Fibroblast of lung (primary cell): ENCODE results near the gene EME1. TPM values are rescaled to one million over a fixed set of nuclear protein-coding genes. Genes with fewer than 3 reads are reported as not detected.

Source experiments
- DNase-seq, 2 donors: peaks; one replicate each; pipeline versions ENCODE4 v3.0.0 to v3.0.0-alpha.2; 2010; ENCODE audit warnings: low read depth in 2 of 2
- H2AFZ ChIP-seq: 2 replicates; pipeline ENCODE4 v1.5.1; 2012; ENCODE audit warnings: low read length, control low read depth, inconsistent platforms
- H3K27ac ChIP-seq: 2 replicates; pipeline ENCODE4 v1.5.1; 2011; ENCODE audit warnings: low read length, control low read depth; ENCODE audit not compliant: insufficient read depth
- H3K27me3 ChIP-seq: 2 replicates; pipeline ENCODE4 v1.5.1; 2011; ENCODE audit warnings: mild to moderate bottlenecking, low read length; ENCODE audit not compliant: control insufficient read depth, insufficient read depth
- H3K36me3 ChIP-seq: 2 replicates; pipeline ENCODE4 v1.5.1; 2011; ENCODE audit warnings: low read length; ENCODE audit not compliant: control insufficient read depth, insufficient read depth
- H3K4me1 ChIP-seq: 2 replicates; pipeline ENCODE4 v1.5.1; 2011; ENCODE audit warnings: low read length; ENCODE audit not compliant: control insufficient read depth, insufficient read depth; ENCODE audit errors: extremely low read depth
- H3K4me2 ChIP-seq: 2 replicates; pipeline ENCODE4 v1.5.1; 2011; ENCODE audit warnings: low read length, control low read depth; ENCODE audit not compliant: insufficient read depth; ENCODE audit errors: extremely low read depth
- H3K4me3 ChIP-seq, 4 experiments: fragments of 200-600 bp in 1 of 4; sonication (generic) in 1 of 4; replicated peaks in 1 of 4; 2 replicates each; pipeline ENCODE4 v1.5.1; 2011 to 2016; ENCODE audit warnings: low read length in 4 of 4, low read depth in 3 of 4, mild to moderate bottlenecking in 3 of 4, control low read depth in 2 of 4, inconsistent platforms in 1 of 4, mixed read lengths in 1 of 4; ENCODE audit not compliant: insufficient read depth in 1 of 4; ENCODE audit errors: control extremely low read depth in 1 of 4
- H3K79me2 ChIP-seq: 2 replicates; pipeline ENCODE4 v1.5.1; 2012; ENCODE audit warnings: mild to moderate bottlenecking, low read length, inconsistent platforms; ENCODE audit not compliant: control insufficient read depth, insufficient read depth
- H3K9ac ChIP-seq: 2 replicates; pipeline ENCODE4 v1.5.1; 2011; ENCODE audit warnings: mild to moderate bottlenecking, low read length, control low read depth; ENCODE audit not compliant: insufficient read depth
- H3K9me3 ChIP-seq: 2 replicates; pipeline ENCODE4 v1.5.1; 2012; ENCODE audit warnings: low read depth, low read length; ENCODE audit not compliant: control insufficient read depth, insufficient read depth
- H4K20me1 ChIP-seq: 2 replicates; pipeline ENCODE4 v1.5.1; 2011; ENCODE audit warnings: low read length; ENCODE audit not compliant: control insufficient read depth, insufficient read depth; ENCODE audit errors: extremely low read depth
- EZH2 ChIP-seq: IDR thresholded peaks from 2 replicates; pipeline ENCODE4 v1.5.1; 2012; ENCODE audit warnings: low read length, control low read depth, mild to moderate bottlenecking; ENCODE audit errors: missing control alignments
- polyA plus RNA-seq, 2 donors: library from polyadenylated mRNA; depleted of rRNA in 1 of 2; stranded (reverse) in 1 of 2; unstranded in 1 of 2; fragments of >200 nt; gene quantifications; 2 replicates each; pipeline ENCODE4 v1.2.1, GENCODE V29; 2011 to 2012; ENCODE audit warnings: missing spikeins in 1 of 2
- total RNA-seq: library from RNA; depleted of rRNA; stranded (reverse); fragments of >200 nt; gene quantifications from 2 replicates; pipeline ENCODE4 v1.2.1, GENCODE V29; 2014
- TF ChIP-seq, protein P1 (sequence below), 2 donors: IDR thresholded peaks in 1 of 2; conservative IDR thresholded peaks in 1 of 2; 1 replicate in 1 of 2; 2 replicates in 1 of 2; pipeline ENCODE4 v1.5.1; 2011 to 2012; ENCODE audit warnings: low read length in 2 of 2, control low read depth in 1 of 2, inconsistent platforms in 1 of 2, low read depth in 1 of 2, mild to moderate bottlenecking in 1 of 2

The EME1 gene
- total and polyA plus RNA-seq, 2 donors (not counting 1 experiment from before 2014, with no cell fraction given) = 2.3 to 2.7 TPM

DNA sequence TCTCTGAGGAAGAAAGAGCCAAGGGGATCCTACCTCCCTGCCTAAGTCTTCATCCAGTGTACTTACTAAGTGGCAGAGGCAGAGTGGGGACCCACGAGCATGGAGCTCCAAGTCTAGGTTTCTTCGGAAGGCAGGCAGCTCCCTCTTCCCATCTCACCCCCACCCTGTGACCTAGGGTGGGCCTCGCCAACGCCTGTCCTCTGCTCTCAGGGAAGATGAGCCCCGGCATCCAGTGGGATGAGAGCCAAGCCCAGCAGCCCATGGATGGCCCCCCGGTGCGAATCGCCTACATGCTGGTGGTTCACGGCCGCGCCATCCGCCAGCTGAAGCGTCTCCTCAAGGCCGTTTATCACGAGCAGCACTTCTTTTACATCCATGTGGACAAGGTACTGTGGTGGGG, 18.8 kb upstream of the EME1 start:
- TF ChIP-seq, protein P1, sequence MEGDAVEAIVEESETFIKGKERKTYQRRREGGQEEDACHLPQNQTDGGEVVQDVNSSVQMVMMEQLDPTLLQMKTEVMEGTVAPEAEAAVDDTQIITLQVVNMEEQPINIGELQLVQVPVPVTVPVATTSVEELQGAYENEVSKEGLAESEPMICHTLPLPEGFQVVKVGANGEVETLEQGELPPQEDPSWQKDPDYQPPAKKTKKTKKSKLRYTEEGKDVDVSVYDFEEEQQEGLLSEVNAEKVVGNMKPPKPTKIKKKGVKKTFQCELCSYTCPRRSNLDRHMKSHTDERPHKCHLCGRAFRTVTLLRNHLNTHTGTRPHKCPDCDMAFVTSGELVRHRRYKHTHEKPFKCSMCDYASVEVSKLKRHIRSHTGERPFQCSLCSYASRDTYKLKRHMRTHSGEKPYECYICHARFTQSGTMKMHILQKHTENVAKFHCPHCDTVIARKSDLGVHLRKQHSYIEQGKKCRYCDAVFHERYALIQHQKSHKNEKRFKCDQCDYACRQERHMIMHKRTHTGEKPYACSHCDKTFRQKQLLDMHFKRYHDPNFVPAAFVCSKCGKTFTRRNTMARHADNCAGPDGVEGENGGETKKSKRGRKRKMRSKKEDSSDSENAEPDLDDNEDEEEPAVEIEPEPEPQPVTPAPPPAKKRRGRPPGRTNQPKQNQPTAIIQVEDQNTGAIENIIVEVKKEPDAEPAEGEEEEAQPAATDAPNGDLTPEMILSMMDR (conservative IDR thresholded peaks at IDR 0.05 in 1 of 2, IDR thresholded peaks at IDR 0.05 in 1 of 2; ENCODE audit: low read depth in 1 of 2, low read length in 2 of 2) = no peak
- no peak for TF ChIP-seq EZH2
- H3K4me1 ChIP-seq = no peaks in the 10 kb centered on the region
- no peak overlapping the region for H2AFZ ChIP-seq
- peaks cover 2% of the 10 kb centered on the region for H3K79me2 ChIP-seq
- H3K9me3 ChIP-seq = no peaks in the 10 kb centered on the region
- H3K4me2 ChIP-seq = no peak overlapping the region
- H3K27ac ChIP-seq = no peak overlapping the region
- H3K36me3 ChIP-seq = peaks cover 26% of the 10 kb centered on the region
- no peak overlapping the region for H3K4me3 ChIP-seq
- H3K9ac ChIP-seq = no peak overlapping the region
- no peak for DNase-seq
- no peaks in the 10 kb centered on the region for H3K27me3 ChIP-seq
- H4K20me1 ChIP-seq = no peaks in the 10 kb centered on the region

DNA sequence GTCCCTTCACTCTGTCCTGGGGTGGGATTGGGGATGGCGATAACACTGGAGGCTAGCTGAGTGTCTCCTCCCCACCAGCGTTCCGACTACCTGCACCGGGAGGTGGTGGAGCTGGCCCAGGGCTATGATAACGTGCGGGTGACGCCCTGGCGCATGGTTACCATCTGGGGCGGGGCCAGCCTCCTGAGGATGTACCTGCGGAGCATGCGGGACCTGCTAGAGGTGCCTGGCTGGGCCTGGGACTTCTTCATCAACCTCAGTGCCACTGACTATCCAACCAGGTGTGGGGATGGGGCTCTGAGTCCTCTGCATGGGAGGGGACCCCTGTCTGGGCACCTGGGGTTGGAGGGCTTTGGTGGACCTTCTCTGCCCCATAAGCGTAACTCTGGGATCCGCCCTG, 18.3 kb upstream of the EME1 start:
- Histone ChIP-seq H3K79me2 (peaks cover 2% of the 10 kb centered on the region), H3K27ac (no peak overlapping the region), H3K4me1 (no peaks in the 10 kb centered on the region), H3K27me3 (no peaks in the 10 kb centered on the region), H4K20me1 (no peaks in the 10 kb centered on the region), H3K9ac (no peak overlapping the region), H3K36me3 (peaks cover 26% of the 10 kb centered on the region), H3K4me2 (no peak overlapping the region), H3K9me3 (no peaks in the 10 kb centered on the region), H3K4me3 (no peak overlapping the region), H2AFZ (no peak overlapping the region)
- TF ChIP-seq, protein P1 (conservative IDR thresholded peaks at IDR 0.05 in 1 of 2, IDR thresholded peaks at IDR 0.05 in 1 of 2; ENCODE audit: low read depth in 1 of 2, low read length in 2 of 2) = no peak
- no peak for TF ChIP-seq EZH2
- DNase-seq = no peak

GRCh38 chr17:50355336-50355700, 17.7 kb upstream of the EME1 start:
- Histone ChIP-seq H2AFZ (no peak overlapping the region), H3K4me2 (no peak overlapping the region), H3K27ac (no peak overlapping the region), H3K27me3 (no peaks in the 10 kb centered on the region), H3K36me3 (peaks cover 26% of the 10 kb centered on the region), H3K4me1 (no peaks in the 10 kb centered on the region), H4K20me1 (no peaks in the 10 kb centered on the region), H3K9me3 (no peaks in the 10 kb centered on the region), H3K9ac (no peak overlapping the region), H3K79me2 (peaks cover 2% of the 10 kb centered on the region), H3K4me3 (no peak overlapping the region)
- no peak for DNase-seq
- no peak for TF ChIP-seq EZH2
- TF ChIP-seq, protein P1 (conservative IDR thresholded peaks at IDR 0.05 in 1 of 2, IDR thresholded peaks at IDR 0.05 in 1 of 2; ENCODE audit: low read depth in 1 of 2, low read length in 2 of 2) = no peak
